RKO (cell line): Measurements from ENCODE around the gene TNFSF13.

Experiments used
- DNase-seq: peaks from one replicate; pipeline ENCODE4 v3.0.0-alpha.2; 2016; ENCODE audit warnings: low spot score

Gene TNFSF13, protein sequence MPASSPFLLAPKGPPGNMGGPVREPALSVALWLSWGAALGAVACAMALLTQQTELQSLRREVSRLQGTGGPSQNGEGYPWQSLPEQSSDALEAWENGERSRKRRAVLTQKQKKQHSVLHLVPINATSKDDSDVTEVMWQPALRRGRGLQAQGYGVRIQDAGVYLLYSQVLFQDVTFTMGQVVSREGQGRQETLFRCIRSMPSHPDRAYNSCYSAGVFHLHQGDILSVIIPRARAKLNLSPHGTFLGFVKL

DNA sequence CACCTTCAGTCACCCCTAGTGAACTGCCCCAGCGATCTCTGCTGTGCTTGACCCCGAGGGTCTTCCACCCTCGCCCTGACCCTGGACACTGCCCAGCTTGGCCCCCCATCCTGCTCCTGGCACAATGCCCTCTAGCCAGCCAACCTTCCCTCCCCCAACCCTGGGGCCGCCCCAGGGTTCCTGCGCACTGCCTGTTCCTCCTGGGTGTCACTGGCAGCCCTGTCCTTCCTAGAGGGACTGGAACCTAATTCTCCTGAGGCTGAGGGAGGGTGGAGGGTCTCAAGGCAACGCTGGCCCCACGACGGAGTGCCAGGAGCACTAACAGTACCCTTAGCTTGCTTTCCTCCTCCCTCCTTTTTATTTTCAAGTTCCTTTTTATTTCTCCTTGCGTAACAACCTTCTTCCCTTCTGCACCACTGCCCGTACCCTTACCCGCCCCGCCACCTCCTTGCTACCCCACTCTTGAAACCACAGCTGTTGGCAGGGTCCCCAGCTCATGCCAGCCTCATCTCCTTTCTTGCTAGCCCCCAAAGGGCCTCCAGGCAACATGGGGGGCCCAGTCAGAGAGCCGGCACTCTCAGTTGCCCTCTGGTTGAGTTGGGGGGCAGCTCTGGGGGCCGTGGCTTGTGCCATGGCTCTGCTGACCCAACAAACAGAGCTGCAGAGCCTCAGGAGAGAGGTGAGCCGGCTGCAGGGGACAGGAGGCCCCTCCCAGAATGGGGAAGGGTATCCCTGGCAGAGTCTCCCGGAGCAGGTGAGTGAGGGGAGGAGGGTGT, at the start of gene TNFSF13:
Gene TNFSF13, plus strand, starts transcription at position 207 of the 776 bp plus-strand sequence. Its CDS starts 290 bp downstream, at position 497.
- DNase-seq: no peak

DNA sequence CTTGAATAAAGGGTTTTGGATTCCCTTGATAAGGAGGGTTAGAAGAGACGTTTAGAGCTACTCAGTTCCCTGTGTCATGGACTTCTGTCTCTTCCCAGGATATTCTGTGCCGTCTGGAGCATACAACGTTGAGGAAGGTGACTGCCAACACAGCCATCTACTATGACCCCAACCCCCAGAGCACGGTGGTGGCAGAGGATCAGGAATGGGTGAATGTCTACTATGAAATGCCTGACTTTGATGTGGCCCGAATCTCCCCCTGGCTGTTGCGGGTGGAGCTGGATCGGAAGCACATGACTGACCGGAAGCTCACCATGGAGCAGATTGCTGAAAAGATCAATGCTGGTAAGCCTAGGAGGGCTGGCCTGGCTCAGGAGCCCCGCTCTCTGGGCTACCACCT, 49.7 kb upstream of the TNFSF13 start:
- no peak for DNase-seq

DNA sequence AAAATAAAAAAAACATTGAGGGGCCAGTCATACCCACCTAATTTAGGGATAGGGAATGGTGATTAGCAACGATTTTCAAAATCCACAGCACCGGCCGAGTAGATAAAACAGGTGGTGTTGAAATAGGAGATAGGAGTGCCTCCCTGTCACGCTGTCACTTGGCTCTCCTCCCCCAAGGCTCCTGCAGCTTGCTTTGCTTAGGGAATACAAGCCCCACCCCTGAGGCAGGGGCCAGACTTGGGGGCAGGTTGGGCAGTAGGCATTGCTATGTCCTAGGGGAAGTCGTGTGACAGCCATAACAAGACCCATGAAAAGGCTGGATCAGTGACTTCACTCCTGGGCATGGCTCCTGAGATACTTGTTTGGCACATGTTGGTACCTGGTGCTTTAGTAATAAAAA, 48.6 kb upstream of the TNFSF13 start:
- no peak for DNase-seq

DNA sequence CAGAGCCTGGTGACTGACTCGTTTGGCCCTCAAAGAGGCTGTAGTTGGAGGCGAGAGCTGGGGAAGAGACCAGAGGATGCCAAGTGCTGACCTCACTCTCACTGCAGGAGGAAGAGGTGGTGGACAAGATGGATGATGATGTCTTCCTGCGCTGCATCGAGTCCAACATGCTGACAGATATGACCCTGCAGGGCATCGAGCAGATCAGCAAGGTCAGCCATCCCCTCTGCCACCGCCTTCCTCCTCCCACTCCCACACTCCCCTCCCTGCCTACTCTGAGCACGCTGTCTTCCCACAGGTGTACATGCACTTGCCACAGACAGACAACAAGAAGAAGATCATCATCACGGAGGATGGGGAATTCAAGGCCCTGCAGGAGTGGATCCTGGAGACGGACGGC, 47.4 kb upstream of the TNFSF13 start:
- no peak for DNase-seq

DNA sequence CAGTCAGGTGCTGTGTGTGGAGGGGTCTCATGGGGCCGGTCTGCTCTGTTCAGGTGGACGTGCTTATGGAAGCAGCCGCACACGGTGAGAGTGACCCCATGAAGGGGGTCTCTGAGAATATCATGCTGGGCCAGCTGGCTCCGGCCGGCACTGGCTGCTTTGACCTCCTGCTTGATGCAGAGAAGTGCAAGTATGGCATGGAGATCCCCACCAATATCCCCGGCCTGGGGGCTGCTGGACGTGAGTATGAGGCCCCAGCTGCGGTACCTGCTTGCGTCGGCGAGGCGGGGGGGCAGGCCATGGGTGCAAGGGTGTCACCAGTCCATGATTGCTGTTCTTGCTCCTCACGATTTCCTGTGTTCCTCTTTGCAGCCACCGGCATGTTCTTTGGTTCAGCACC, 46.4 kb upstream of the TNFSF13 start:
- DNase-seq: no peak

DNA sequence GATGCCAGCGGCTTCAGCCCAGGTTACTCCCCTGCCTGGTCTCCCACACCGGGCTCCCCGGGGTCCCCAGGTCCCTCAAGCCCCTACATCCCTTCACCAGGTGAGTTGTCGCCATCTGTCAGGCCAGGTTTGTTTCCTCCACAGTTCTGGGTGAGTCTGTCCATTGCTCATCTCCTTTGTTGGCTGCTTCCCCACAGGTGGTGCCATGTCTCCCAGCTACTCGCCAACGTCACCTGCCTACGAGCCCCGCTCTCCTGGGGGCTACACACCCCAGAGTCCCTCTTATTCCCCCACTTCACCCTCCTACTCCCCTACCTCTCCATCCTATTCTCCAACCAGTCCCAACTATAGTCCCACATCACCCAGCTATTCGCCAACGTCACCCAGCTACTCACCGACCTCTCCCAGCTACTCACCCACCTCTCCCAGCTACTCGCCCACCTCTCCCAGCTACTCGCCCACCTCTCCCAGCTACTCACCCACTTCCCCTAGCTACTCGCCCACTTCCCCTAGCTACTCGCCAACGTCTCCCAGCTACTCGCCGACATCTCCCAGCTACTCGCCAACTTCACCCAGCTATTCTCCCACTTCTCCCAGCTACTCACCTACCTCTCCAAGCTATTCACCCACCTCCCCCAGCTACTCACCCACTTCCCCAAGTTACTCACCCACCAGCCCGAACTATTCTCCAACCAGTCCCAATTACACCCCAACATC, 45.6 kb upstream of the TNFSF13 start:
- DNase-seq: no peak

DNA sequence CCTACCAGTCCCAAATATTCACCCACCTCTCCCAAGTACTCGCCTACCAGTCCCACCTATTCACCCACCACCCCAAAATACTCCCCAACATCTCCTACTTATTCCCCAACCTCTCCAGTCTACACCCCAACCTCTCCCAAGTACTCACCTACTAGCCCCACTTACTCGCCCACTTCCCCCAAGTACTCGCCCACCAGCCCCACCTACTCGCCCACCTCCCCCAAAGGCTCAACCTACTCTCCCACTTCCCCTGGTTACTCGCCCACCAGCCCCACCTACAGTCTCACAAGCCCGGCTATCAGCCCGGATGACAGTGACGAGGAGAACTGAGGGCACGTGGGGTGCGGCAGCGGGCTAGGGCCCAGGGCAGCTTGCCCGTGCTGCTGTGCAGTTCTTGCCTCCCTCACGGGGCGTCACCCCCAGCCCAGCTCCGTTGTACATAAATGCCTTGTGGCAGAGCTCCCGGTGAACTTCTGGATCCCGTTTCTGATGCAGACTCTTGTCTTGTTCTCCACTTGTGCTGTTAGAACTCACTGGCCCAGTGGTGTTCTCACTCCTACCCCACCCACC, 44.6 kb upstream of the TNFSF13 start:
- no peak for DNase-seq

DNA sequence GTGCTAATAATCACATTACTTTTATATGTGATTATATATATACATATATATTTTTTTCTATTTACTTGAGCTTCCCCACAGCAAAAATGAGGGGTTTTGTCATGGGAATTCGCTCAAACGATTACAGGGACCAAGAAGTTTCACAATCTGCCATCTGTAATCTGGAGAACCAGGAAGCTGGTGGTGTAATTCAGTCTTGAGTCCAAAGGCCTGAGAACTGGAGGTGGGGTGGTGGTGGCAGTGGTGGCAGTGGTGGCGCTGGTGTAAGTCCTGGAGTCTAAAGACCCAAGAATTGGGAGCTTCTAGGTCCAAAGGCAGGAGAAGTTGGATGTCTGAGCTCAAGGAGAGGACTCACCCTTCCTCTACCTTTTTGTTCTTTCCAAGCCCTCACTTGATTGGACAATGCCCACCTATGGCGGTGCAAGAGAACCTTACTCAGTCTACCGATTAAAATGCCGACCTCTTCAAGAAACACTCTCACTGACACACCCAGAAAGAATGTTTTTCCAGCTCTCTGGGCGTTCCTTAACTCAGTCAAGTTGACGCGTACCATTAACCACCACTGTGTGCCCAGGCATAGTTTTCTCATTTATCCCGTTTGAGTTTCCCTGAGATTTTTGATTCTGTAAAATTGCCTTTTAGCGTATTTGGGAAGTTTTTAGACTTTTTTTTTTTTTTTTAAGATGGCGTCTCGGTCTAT, 42.5 kb upstream of the TNFSF13 start:
- DNase-seq: no peak

DNA sequence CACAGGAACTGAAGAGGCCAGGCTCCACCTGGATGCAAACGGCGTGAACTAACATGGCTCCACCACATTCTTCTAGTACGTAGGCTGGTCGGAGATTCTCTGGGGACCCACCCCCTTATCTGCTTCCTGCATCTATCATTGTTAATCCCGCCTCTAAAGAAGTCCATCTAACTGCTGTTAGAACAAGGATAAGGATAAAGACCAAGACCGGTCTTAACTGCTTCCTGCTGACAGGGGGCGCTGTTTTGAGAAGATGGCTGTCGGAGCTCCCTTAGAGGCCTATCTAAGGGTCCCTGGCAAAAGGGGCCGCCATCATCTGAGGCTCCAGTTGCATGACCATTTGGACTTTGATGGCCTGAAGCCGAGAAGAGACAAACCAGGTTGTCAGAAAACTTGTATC, 35.5 kb upstream of the TNFSF13 start:
- peak; percentile 28 for DNase-seq

DNA sequence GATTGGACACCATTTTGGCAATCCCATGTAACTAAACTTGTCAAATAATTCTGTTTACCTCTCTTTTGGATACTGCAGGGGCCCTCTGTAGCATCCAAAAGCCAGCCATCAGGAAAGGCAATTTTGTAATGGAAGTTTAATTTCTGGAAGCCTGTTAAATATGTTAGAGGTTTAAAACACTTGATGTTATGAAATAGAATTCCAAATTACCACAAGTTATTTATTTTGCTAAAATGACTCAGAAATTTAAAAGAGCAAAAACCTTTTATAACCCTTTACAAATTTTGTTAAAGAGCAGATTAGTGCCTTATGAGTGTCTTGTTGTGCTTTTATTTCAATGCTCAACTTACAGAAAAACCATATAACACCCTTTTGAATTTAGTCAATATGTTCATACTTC, 29.7 kb upstream of the TNFSF13 start:
- no peak for DNase-seq

DNA sequence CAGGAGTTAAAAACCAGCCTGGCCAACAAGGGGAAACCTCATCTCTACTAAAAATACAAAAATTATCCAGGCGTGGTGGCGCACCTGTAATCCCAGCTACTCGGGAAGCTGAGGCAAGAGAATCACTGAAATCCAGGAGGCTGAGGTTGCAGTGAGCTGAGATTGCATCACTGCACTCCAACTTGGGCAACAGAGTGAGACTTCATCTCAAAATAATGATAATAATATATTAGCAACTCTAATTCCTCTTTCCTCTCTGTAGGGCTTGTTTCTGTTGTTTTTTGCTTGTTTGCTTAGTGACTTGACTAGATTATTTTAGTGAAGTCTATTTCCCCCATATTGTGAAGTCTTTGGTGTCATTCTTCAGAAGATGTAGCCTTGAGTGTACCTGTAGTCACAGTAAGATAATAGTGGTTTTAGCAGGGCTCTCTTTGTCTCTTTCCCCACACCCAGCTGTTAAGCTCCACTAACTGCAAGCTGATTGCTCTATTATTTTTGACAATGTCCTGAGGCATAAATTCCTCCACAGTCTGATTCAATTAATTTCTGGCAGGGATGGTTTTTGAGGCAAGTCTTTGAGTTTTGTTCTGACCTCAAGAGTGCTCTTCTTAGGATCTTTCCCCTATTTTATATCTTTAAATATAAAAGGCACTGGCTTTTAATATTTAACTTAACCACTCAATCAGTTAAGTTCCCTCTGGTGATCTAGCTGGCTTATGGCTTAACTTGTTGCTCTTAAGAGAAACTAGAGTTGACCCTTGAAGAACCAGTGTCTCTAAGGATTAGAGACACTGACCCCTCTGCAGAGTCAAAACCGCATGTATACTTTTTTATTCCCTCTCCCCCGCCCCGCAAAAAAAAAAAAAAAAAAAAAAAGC, 28.3 kb upstream of the TNFSF13 start:
- no peak for DNase-seq

DNA sequence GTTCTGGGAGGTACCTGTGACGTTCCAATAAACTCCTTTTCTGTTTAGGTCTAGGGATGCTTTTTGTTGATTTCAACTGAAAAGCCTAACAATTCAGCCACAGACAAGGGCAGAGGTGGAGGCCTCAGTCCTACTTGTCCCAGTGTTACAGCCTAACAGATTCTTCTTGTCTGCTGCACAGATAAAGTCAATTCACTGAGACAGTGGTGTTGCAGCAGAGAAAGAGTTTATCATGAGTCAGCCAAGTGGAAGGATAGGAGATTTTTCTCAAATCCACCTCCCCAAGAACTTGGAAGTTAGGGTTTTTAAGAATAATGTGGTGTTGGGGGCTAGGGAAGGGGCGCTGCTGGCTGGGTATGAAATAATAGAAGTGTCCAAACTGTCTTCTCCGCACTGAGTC, 20.5 kb upstream of the TNFSF13 start:
- no peak for DNase-seq

DNA sequence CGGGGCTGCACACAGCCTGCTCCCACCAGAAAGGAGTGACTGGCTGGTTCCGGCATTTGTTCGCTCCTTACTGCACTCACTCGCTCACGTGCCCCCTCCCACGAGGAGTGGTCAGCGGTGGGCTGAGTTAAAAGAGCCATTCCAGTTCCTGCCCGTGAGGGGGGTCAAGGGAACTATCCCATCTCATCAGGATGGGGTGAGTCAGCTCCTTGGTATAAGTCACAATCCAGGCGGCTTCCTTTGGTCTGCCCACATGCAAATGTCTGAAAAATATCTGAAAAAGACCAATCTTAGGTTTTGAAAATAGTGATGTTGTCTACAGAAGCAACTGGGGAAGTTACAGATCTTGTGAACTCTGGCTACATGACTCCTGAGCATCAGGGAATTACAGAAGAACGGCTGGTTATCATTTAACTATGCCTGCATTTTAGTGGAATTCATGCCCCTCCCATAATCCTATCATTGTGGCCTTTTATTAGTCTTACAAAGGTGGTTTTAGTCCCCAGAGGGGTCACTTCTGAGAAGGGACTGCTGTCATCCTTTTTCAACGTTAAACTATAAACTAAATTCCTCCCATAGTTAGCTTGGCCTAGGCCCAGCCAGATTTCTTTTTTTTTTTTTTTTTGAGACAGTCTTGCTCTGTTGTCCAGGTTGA, 19.5 kb upstream of the TNFSF13 start:
- no peak for DNase-seq

DNA sequence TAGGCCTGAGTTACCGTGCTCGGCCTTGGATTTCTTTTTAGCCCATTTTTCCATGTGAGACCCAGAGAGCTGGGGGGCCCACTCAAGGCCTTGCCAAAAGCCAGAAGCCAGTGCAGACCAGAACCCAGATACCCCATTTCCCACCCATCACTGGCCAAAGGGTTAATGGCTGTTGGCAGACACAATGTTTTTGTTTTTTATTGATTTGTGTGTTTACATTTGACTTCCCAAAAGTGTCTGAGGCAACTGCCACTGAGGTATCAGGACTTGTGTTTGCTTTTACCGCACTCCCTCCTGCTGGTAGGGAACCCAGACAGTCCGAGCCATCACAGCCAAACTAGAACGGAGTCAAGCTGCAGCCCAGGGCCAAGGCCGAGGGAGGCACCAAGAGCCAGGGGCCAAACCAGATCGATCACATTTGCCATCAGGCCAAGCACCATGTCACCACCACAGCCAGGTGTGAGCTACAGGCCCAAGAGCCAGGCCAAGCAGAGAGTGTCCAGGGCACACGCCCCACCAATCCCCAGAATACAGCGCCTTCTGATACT, 17.4 kb upstream of the TNFSF13 start:
- DNase-seq: no peak

DNA sequence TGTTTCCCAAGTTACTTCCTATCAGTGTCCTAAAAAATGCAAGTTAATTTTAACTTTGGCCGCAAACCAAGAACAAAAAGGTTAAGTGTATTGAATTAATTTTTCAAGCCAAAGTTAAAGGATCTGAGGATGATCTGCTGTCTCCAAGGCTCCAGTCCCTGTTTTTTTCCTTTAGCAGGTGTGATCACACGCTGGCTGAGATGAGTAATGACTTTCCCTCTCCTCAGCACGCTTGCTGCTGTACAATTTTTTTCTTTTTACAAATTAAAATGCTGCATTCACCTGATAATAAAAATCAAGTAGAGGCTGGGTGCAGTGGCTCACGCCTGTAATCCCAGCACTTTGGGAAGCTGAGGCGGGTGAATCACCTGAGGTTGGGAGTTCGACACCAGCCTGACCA, 13.6 kb upstream of the TNFSF13 start:
- DNase-seq: no peak

DNA sequence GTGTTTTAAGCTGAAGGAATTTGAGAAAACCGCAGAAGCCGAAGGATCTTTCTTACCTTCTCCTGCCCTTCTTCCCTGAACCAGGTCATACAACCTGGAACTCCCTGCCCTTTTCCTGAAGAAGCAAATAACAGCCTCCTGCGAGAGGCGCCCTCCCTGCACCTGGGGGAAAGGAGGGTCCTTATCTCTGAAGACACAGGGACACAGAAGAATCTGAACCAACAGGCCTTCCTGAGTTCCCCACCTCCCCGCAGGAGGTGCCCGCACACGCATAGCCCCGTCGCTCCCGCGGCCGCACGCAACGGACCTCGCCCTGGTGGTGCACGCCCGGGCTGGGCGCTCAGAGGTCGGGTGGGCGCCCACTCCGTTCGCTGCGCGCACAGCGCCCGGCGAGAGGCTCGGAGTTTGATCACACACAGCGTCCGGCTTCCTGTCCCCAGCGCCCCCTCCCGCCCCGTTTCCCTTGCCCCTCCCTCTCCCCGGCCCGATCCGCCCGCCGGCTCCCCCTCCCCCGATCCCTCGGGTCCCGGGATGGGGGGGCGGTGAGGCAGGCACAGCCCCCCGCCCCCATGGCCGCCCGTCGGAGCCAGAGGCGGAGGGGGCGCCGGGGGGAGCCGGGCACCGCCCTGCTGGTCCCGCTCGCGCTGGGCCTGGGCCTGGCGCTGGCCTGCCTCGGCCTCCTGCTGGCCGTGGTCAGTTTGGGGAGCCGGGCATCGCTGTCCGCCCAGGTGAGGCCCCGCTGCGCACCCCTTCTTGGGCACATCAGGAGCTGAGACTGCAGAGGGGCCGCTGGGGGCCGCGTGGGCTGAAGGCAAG, 9.8 kb upstream of the TNFSF13 start, which contains the start of gene TNFSF12:
Gene TNFSF12, plus strand, starts transcription at position 474 of the 816 bp plus-strand sequence. Its CDS starts 96 bp downstream, at position 570.
- peak; percentile 38 for DNase-seq

DNA sequence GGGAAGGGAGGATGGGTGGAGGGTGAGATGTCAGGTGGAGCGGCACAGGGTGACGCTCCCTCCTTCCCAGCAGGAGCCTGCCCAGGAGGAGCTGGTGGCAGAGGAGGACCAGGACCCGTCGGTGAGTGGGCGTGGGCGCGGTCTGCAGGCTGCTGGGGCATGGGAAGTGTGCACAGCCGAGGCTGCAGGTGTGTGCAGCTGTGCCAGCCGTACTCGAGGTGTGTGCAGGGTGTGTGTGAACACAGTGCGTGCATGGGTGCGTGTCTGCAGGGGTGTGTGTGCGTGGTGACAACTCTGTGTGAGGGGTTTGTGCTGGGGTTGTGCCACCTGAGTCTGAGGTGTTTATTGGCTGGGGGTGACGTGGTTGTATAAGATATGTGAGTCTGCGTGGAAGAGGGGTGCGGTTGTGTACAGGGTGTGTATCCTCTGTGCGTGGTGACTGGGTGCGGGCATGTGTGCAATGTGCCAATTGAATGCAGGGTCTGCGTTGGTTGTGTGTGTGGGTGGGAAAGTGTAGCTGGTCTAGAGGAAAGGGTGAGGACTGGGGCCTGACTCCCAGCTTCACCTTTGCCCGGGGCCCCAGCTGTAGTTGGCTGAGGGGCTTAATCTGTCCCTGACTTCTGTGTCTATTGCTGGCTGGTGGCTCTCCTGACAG, 9.0 kb upstream of the TNFSF13 start:
- DNase-seq: no peak

DNA sequence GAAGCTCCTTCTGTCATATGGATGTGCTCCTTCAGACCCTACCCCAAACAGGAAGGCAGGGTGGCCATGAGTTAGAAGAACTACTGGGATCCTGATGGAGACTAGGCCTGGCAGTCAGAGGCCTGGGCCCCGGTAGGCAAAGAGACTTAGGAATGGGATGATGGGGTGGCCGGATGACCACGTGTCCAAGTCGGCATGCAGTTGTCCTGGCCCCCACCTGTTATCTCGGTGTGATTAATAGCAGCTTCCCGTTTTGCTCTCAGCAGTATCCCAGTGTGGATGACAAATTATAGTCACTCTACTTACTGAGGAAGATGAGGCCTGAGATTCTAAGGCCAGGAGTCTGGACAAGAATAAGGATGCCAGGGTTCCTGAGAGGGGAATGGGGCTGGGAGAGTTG, 8.2 kb upstream of the TNFSF13 start:
- no peak for DNase-seq

DNA sequence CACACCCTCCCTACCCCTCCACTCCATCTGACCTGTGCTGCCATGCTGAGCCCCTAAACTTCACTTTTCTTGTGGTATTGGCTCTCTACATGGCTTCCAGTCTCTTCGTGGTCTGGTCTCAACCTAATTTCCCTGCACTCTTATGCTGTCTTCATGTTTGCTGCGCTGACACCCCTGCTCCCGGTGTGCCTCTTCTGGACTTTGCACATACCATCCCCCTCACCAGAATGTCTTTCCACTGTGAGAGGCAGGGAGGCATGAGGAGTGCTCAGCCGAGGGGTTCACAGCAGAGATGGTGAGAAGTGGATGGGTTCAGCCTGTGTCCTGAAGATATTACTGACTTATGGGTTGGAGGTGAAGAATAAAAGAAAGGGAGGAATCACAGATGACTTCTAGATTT, 7.2 kb upstream of the TNFSF13 start:
- DNase-seq: no peak
